COR-L47 (cell line): ENCODE results near the gene PLPPR4.

Experiments used
- DNase-seq: peaks from one replicate; lab custom pipeline; 2025; lab: John Stamatoyannopoulos, UW

Gene PLPPR4

GRCh38 chr1:99348397-99349132, 84.3 kb downstream of the PLPPR4 start:
- DNase-seq, result no peak

GRCh38 chr1:99352821-99353220, 88.5 kb downstream of the PLPPR4 start:
- no peak for DNase-seq

GRCh38 chr1:99358770-99359169, 94.5 kb downstream of the PLPPR4 start:
- no peak for DNase-seq
